ENCODE results near the gene MEPCE. TPM values are rescaled to one million over a fixed set of nuclear protein-coding genes. Genes with fewer than 3 reads are reported as not detected.
A peak's percentile ranks its signal among the peaks of the same experiment; 100 is the strongest.

Gene MEPCE
- total and polyA plus RNA-seq, 10 of the 15 experiments (the other 5 are each of a cell fraction or from before 2014, with no cell fraction given), result 8.2 to 48.0 (median 22.1) TPM

- in situ Hi-C loops (cut with MboI), result loop anchor here (25.0 kb wide), 1 partner anchor 220 kb away; the partner anchor contains the start of gene GIGYF1
- H2AFZ ChIP-seq (ENCODE audit: control insufficient read depth, low read depth, low read length), result no peak overlapping the region
- H3K79me2 ChIP-seq (ENCODE audit: control insufficient read depth, insufficient read depth, low read length), result 0 out of 2 replicates have a peak, but pooled peaks cover 3% of the 10 kb centered on the region
- FAIRE-seq (no peak), ATAC-seq (no peak), DNase-seq (ENCODE audit: low read depth, low spot score) (no peak)
- H4K20me1 ChIP-seq (ENCODE audit: control insufficient read depth, insufficient read depth), result no peaks in the 10 kb centered on the region
- H3K27ac ChIP-seq (ENCODE audit: control insufficient read depth, insufficient read depth), result no peak overlapping the region
- no peaks in the 10 kb centered on the region for H3K4me1 ChIP-seq (ENCODE audit: control insufficient read depth, insufficient read depth, low read length)
- peaks cover 4 to 6% of the 10 kb centered on the region in 2 experiments; a peak in 3 of 4 replicates for H3K36me3 ChIP-seq (ENCODE audit: control insufficient read depth in 2 of 2, insufficient read depth in 2 of 2, low read length in 1 of 2)
- no peak overlapping the region for H3K4me3 ChIP-seq
- no peaks in the 10 kb centered on the region for H3K27me3 ChIP-seq (replicated peaks in 1 of 2; ENCODE audit: control insufficient read depth in 2 of 2, insufficient read depth in 2 of 2, low read length in 1 of 2)
- WGBS (ENCODE audit: insufficient coverage, insufficient replicate concordance, low lambda C conversion rate, missing lambda C conversion rate), result 88% methylated on average over 30 of the region's 32 CpGs
- no peak overlapping the region for H3K4me2 ChIP-seq (ENCODE audit: control insufficient read depth, insufficient read depth)
- ChIA-PET SMC1A (ENCODE audit: uncharacterized antibody, unreplicated experiment) (no interaction called here), CTCF (no interaction called here), POLR2A (no interaction called here), RAD21 (ENCODE audit: unreplicated experiment) (no interaction called here)
- no TSS peak for BruUV-seq (replicated peaks)
- intact Hi-C loops (cut with micrococcal nuclease; ENCODE audit: unreplicated experiment), result no loop called here
- no peak overlapping the region for H3K9ac ChIP-seq (ENCODE audit: control insufficient read depth, insufficient read depth, low read length)
- H3K9me3 ChIP-seq (replicated peaks; ENCODE audit: control insufficient read depth, insufficient read depth, low read length), result no peaks in the 10 kb centered on the region
- TF ChIP-seq POLR2A (IDR thresholded peaks at IDR 0.05; ENCODE audit: low read depth, low read length), result peak; percentile 40
- TF ChIP-seq ZNF384 (IDR thresholded peaks at IDR 0.05; ENCODE audit: borderline replicate concordance, low read depth, low read length), result no peak
- TF ChIP-seq, protein P1, sequence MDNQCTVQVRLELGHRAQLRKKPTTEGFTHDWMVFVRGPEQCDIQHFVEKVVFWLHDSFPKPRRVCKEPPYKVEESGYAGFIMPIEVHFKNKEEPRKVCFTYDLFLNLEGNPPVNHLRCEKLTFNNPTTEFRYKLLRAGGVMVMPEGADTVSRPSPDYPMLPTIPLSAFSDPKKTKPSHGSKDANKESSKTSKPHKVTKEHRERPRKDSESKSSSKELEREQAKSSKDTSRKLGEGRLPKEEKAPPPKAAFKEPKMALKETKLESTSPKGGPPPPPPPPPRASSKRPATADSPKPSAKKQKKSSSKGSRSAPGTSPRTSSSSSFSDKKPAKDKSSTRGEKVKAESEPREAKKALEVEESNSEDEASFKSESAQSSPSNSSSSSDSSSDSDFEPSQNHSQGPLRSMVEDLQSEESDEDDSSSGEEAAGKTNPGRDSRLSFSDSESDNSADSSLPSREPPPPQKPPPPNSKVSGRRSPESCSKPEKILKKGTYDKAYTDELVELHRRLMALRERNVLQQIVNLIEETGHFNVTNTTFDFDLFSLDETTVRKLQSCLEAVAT (IDR thresholded peaks at IDR 0.05), result no peak
- TF ChIP-seq JUND (IDR thresholded peaks at IDR 0.05; ENCODE audit: low read depth, low read length), result no peak
Observed at GRCh38 chr7:100466653-100467605, 37.3 kb downstream of the MEPCE start.

Measured in GM12878 (cell line).